Thoracic aorta (tissue), 2 donors: ENCODE data around the gene TTC21A. TPM values are rescaled to one million over a fixed set of nuclear protein-coding genes. Genes with fewer than 3 reads are reported as not detected.

Experiments used
- ATAC-seq: fragments of 150-250 bp; one replicate; pipeline ENCODE4 v1.8.0; 2017; ENCODE audit warnings: low read depth; ENCODE audit not compliant: insufficient number of reproducible peaks, low FRiP score
- DNase-seq: peaks from one replicate; pipeline ENCODE4 v3.0.0-alpha.2; 2020; ENCODE audit warnings: low spot score
- H3K27ac ChIP-seq, 2 donors: fragments of 200-600 bp; sonication (generic); 1 replicate in 1 of 2; 2 replicates in 1 of 2; pipeline ENCODE4 v1.5.1; 2016; ENCODE audit warnings: mild to moderate bottlenecking in 2 of 2, moderate library complexity in 2 of 2
- H3K27me3 ChIP-seq: fragments of 200-600 bp; sonication (generic); replicated peaks from 2 replicates; pipeline ENCODE4 v1.6.0; 2016; ENCODE audit warnings: mild to moderate bottlenecking; ENCODE audit not compliant: insufficient read depth
- H3K36me3 ChIP-seq: fragments of 200-600 bp; sonication (generic); one replicate; pipeline ENCODE4 v1.5.1; 2016
- H3K4me1 ChIP-seq, 2 donors: fragments of 200-600 bp; sonication (generic); 1 replicate in 1 of 2; 2 replicates in 1 of 2; pipeline versions ENCODE4 v1.5.1 to v1.6.0; 2016; ENCODE audit warnings: low read depth in 2 of 2, mild to moderate bottlenecking in 1 of 2; ENCODE audit not compliant: control insufficient read depth in 1 of 2
- H3K4me3 ChIP-seq: fragments of 200-600 bp; sonication (generic); 2 replicates; pipeline ENCODE4 v1.5.1; 2016; ENCODE audit warnings: mild to moderate bottlenecking
- H3K9me3 ChIP-seq: fragments of 200-600 bp; sonication (generic); 2 replicates; pipeline ENCODE4 v1.5.1; 2016
- CTCF ChIP-seq: fragments of 200-600 bp; sonication (generic); IDR thresholded peaks from one replicate; pipeline ENCODE4 v1.5.1; 2019; ENCODE audit warnings: antibody characterized with exemption
- total RNA-seq, 2 donors: library from RNA; depleted of rRNA; stranded (reverse); fragments of >200 nt; gene quantifications; one replicate each; pipeline versions ENCODE4 v1.1.0 to v1.2.3, GENCODE V29; 2016

The TTC21A gene
- total RNA-seq, 2 donors from 2014 or later: 3.0 to 14.9 TPM

- H3K4me1 ChIP-seq: peaks cover 6 to 9% of the 10 kb centered on the region in 2 donors
- H3K4me3 ChIP-seq: no peak overlapping the region
- ATAC-seq (no peak), DNase-seq (no peak)
- H3K9me3 ChIP-seq: no peaks in the 10 kb centered on the region
- no peak for TF ChIP-seq CTCF
- H3K27ac ChIP-seq: peak overlapping the region in 1 of 2 donors; percentile 25
- H3K27me3 ChIP-seq: no peaks in the 10 kb centered on the region
- H3K36me3 ChIP-seq: no peaks in the 10 kb centered on the region
Observed at GRCh38 chr3:39125841-39126500, 18.5 kb downstream of the TTC21A start.

- Histone ChIP-seq H3K36me3 (no peaks in the 10 kb centered on the region), H3K4me3 (no peak overlapping the region), H3K27ac (peak overlapping the region in 1 of 2 donors; percentile 25), H3K27me3 (no peaks in the 10 kb centered on the region), H3K9me3 (no peaks in the 10 kb centered on the region), H3K4me1 (peaks cover 6 to 9% of the 10 kb centered on the region in 2 donors)
- TF ChIP-seq CTCF: peak; percentile 49
- DNase-seq: no peak
- no peak for ATAC-seq
Observed at GRCh38 chr3:39126532-39127071, 19.1 kb downstream of the TTC21A start.

- no peak for TF ChIP-seq CTCF
- ATAC-seq: no peak
- Histone ChIP-seq H3K27me3 (no peaks in the 10 kb centered on the region), H3K27ac (no peak overlapping the region), H3K36me3 (no peaks in the 10 kb centered on the region), H3K4me3 (no peak overlapping the region), H3K9me3 (no peaks in the 10 kb centered on the region), H3K4me1 (peaks cover 6 to 9% of the 10 kb centered on the region in 2 donors)
- no peak for DNase-seq
Observed at GRCh38 chr3:39127269-39127907, 19.9 kb downstream of the TTC21A start.

GRCh38 chr3:39127908-39128304 is 20.4 kb downstream of the TTC21A start:
- Histone ChIP-seq H3K27ac (no peak overlapping the region), H3K4me1 (peaks cover 6 to 9% of the 10 kb centered on the region in 2 donors), H3K9me3 (no peaks in the 10 kb centered on the region), H3K27me3 (no peaks in the 10 kb centered on the region), H3K36me3 (no peaks in the 10 kb centered on the region), H3K4me3 (no peak overlapping the region)
- ATAC-seq: no peak
- TF ChIP-seq CTCF: no peak
- DNase-seq: no peak

- no peak overlapping the region for H3K4me3 ChIP-seq
- TF ChIP-seq CTCF: no peak
- no peak for DNase-seq
Observed at GRCh38 chr3:39128951-39129350, 21.5 kb downstream of the TTC21A start.

More at GRCh38 chr3:39128951-39129350, 21.5 kb downstream of the TTC21A start:
- ATAC-seq: no peak
- Histone ChIP-seq H3K27ac (no peak overlapping the region), H3K4me1 (peaks cover 6 to 9% of the 10 kb centered on the region in 2 donors), H3K27me3 (no peaks in the 10 kb centered on the region), H3K9me3 (no peaks in the 10 kb centered on the region), H3K36me3 (no peaks in the 10 kb centered on the region)
